ENCODE data around the gene UBIAD1.

The UBIAD1 gene

DNA sequence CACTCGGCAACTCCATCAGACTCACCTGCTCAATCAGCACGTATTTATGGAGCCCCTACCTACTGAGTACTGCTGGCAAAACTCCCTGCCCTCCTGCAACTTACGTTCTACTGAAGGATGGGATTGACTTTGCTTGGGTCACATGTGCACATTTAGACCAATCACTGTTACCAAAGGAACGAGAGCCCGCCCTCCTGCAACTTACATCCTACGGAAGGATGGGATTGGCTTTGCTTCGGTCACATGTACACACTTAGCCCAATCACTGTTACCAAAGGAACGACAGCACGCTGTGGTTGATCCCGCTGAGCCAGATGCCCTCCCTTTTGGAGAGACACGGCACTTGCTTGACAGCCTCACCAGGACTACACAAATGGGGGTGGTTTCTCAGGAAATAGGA lies 46.0 kb downstream of the UBIAD1 start:
- WGBS, 2 donors (ENCODE audit: extremely low coverage in 2 of 2, insufficient read length in 2 of 2, insufficient replicate concordance in 1 of 2): no CpG with 5 or more reads among the region's 11 CpGs
- peaks cover 0 to 16% (median 0%) of the 10 kb centered on the region in 3 experiments for H3K27me3 ChIP-seq (ENCODE audit: control insufficient read depth in 3 of 3, insufficient read depth in 3 of 3, low read depth in 1 of 3, low read length in 3 of 3)
- no peak overlapping the region for H3K18ac ChIP-seq (ENCODE audit: low read length)
- no peak overlapping the region for H3K4me3 ChIP-seq (ENCODE audit: low read length in 2 of 2)
- no peak overlapping the region for H2BK120ac ChIP-seq (ENCODE audit: low read depth, low read length)
- H4K91ac ChIP-seq (ENCODE audit: low read depth, low read length, poor library complexity): no peak overlapping the region
- H2AK5ac ChIP-seq (ENCODE audit: low read depth, low read length): no peak overlapping the region
- H3K4me1 ChIP-seq (ENCODE audit: control insufficient read depth in 2 of 2, insufficient read depth in 1 of 2, low read depth in 1 of 2, low read length in 2 of 2): peaks cover 7 to 10% of the 10 kb centered on the region in 2 donors
- no peak overlapping the region for H3K9ac ChIP-seq (ENCODE audit: low read depth, low read length, poor library complexity)
- H2AFZ ChIP-seq (ENCODE audit: low read length): no peak overlapping the region
- no peaks in the 10 kb centered on the region for H3K79me1 ChIP-seq (ENCODE audit: low read depth, low read length)
- H3K23ac ChIP-seq (ENCODE audit: low read depth, low read length, poor library complexity): no peak overlapping the region
- H3K27ac ChIP-seq (replicated peaks; ENCODE audit: low read length): no peak overlapping the region
- no peak for DNase-seq (ENCODE audit: low spot score)
- no peak overlapping the region for H3K4me2 ChIP-seq (ENCODE audit: insufficient read depth, low read length, poor library complexity, severe bottlenecking)
- H3K9me3 ChIP-seq (replicated peaks in 1 of 2; ENCODE audit: control insufficient read depth in 2 of 2, insufficient read depth in 1 of 2, low read depth in 1 of 2, low read length in 2 of 2): no peaks in the 10 kb centered on the region
- H3K36me3 ChIP-seq (replicated peaks in 1 of 2; ENCODE audit: control insufficient read depth in 2 of 2, insufficient read depth in 2 of 2, low read length in 2 of 2): no peaks in the 10 kb centered on the region
- H4K8ac ChIP-seq (ENCODE audit: low read depth, low read length): no peak overlapping the region
- no peak overlapping the region for H3K14ac ChIP-seq (ENCODE audit: low read length)
- no peak overlapping the region for H2BK5ac ChIP-seq (ENCODE audit: low read length)
- H2BK15ac ChIP-seq (ENCODE audit: low read length): no peak overlapping the region
- no peak overlapping the region for H3K4ac ChIP-seq (ENCODE audit: low read length)
- H2BK12ac ChIP-seq (ENCODE audit: low read length): no peak overlapping the region

DNA sequence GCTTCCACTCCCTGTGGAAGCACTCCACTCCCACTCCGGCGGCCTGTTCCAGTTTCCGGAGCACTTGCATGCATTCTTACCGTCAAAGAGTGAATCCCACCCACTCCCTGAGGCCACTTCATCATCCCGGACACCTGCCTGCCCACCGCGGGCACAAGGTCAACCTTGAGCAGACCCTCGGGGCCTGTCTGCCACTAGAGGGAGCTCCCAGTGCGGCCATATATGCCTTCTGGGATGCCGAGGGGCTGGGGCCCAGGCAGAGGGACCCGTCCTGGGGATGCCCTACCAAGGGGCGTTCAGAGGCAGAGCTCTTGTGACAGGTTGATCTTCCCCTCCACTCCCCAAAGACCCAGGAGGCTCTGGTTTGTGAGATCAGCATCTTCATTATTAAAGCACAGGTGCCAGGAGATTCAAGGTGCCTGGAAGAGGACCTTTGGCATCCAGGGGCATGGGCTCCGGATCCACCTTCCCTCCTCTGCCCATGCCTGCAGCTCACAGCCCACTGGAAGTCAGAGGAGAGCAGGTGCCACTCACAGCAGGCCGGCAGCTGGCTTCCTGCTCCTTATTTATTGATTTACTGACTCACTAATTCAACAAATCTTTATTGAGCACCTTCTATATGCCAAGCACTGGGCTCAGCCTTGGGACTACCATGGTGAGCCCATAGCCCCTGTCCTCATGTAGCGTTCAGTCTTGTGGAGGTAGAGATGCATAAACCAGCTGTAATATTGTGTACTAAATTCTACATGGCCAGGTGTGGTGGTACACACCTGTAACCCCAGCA lies 47.3 kb downstream of the UBIAD1 start:
- Histone ChIP-seq H4K8ac (ENCODE audit: low read depth, low read length) (no peak overlapping the region), H3K4me3 (ENCODE audit: low read length in 2 of 2) (no peak overlapping the region), H2BK15ac (ENCODE audit: low read length) (no peak overlapping the region), H3K36me3 (replicated peaks in 1 of 2; ENCODE audit: control insufficient read depth in 2 of 2, insufficient read depth in 2 of 2, low read length in 2 of 2) (no peaks in the 10 kb centered on the region), H2AFZ (ENCODE audit: low read length) (no peak overlapping the region), H3K9ac (ENCODE audit: low read depth, low read length, poor library complexity) (no peak overlapping the region), H4K91ac (ENCODE audit: low read depth, low read length, poor library complexity) (no peak overlapping the region), H3K79me1 (ENCODE audit: low read depth, low read length) (no peaks in the 10 kb centered on the region), H3K9me3 (replicated peaks in 1 of 2; ENCODE audit: control insufficient read depth in 2 of 2, insufficient read depth in 1 of 2, low read depth in 1 of 2, low read length in 2 of 2) (no peaks in the 10 kb centered on the region), H3K4ac (ENCODE audit: low read length) (no peak overlapping the region), H2AK5ac (ENCODE audit: low read depth, low read length) (peak overlapping the region; percentile 72), H3K4me2 (ENCODE audit: insufficient read depth, low read length, poor library complexity, severe bottlenecking) (no peak overlapping the region), H3K14ac (ENCODE audit: low read length) (no peak overlapping the region), H3K23ac (ENCODE audit: low read depth, low read length, poor library complexity) (peak overlapping the region; percentile 37), H3K27me3 (ENCODE audit: control insufficient read depth in 3 of 3, insufficient read depth in 3 of 3, low read depth in 1 of 3, low read length in 3 of 3) (peaks cover 0 to 21% (median 0%) of the 10 kb centered on the region in 3 experiments), H3K18ac (ENCODE audit: low read length) (peak overlapping the region; percentile 66), H2BK120ac (ENCODE audit: low read depth, low read length) (peak overlapping the region; percentile 53), H2BK12ac (ENCODE audit: low read length) (no peak overlapping the region), H2BK5ac (ENCODE audit: low read length) (no peak overlapping the region), H3K27ac (replicated peaks; ENCODE audit: low read length) (no peak overlapping the region), H3K4me1 (ENCODE audit: control insufficient read depth in 2 of 2, insufficient read depth in 1 of 2, low read depth in 1 of 2, low read length in 2 of 2) (peaks cover 7 to 20% of the 10 kb centered on the region in 2 donors)
- WGBS, 2 donors (ENCODE audit: extremely low coverage in 2 of 2, insufficient read length in 2 of 2, insufficient replicate concordance in 1 of 2): no CpG with 5 or more reads among the region's 15 CpGs
- no peak for DNase-seq (ENCODE audit: low spot score)

DNA sequence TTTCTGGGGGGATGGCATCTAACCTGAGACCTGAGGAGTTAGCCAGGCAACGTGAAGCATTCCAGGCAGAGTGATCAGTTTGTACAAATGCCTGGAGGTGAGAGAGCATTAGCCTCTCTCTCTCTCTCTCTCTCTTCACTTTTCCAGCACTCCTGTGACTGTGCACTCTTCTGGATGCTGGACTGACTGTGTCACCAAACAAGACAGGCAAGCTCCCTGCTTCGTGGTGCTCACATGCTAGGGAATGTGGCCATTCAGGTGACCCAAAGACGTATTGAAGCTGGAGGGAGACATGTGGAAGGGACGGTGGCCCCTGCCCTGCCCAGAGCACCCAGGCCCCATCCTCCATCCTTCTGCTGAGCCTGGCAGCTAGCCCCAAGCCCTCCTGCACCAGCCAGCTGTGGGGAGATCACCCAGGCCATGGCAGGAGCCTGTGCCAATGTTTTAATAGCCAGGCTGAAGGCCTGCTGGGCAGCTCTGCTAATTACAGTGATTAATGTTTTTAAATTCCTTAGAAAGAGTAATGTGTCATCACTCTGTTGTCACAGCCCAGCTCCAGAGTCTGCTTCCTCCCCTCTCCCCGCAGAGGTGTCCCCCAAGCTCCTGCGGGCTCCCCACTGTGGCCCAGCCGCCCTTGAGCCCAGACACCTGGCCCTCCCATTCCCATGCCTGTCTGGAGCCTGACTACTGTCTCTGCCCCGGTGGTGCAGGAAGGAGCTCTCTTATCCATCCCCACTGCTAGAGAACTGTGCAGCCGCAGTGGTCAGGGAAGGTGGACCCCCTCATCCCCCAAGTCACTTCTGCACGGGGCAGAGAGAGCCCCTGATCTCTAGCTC lies 48.9 kb downstream of the UBIAD1 start:
- no peak overlapping the region for H3K4ac ChIP-seq (ENCODE audit: low read length)
- H3K4me3 ChIP-seq (ENCODE audit: low read length in 2 of 2): no peak overlapping the region
- no peak overlapping the region for H2AFZ ChIP-seq (ENCODE audit: low read length)
- H3K27me3 ChIP-seq (ENCODE audit: control insufficient read depth in 3 of 3, insufficient read depth in 3 of 3, low read depth in 1 of 3, low read length in 3 of 3): peaks cover 0 to 24% (median 0%) of the 10 kb centered on the region in 3 experiments
- no peak overlapping the region for H3K4me2 ChIP-seq (ENCODE audit: insufficient read depth, low read length, poor library complexity, severe bottlenecking)
- WGBS, 2 donors (ENCODE audit: extremely low coverage in 2 of 2, insufficient read length in 2 of 2, insufficient replicate concordance in 1 of 2): no CpG with 5 or more reads among the region's 10 CpGs
- no peak overlapping the region for H2BK15ac ChIP-seq (ENCODE audit: low read length)
- no peak overlapping the region for H4K91ac ChIP-seq (ENCODE audit: low read depth, low read length, poor library complexity)
- no peak overlapping the region for H3K9ac ChIP-seq (ENCODE audit: low read depth, low read length, poor library complexity)
- H2BK12ac ChIP-seq (ENCODE audit: low read length): no peak overlapping the region
- peaks cover 1 to 13% of the 10 kb centered on the region in 2 donors for H3K4me1 ChIP-seq (ENCODE audit: control insufficient read depth in 2 of 2, insufficient read depth in 1 of 2, low read depth in 1 of 2, low read length in 2 of 2)
- H3K27ac ChIP-seq (replicated peaks; ENCODE audit: low read length): no peak overlapping the region
- no peak overlapping the region for H2BK5ac ChIP-seq (ENCODE audit: low read length)
- H3K14ac ChIP-seq (ENCODE audit: low read length): no peak overlapping the region
- H2BK120ac ChIP-seq (ENCODE audit: low read depth, low read length): no peak overlapping the region
- H4K8ac ChIP-seq (ENCODE audit: low read depth, low read length): no peak overlapping the region
- H3K18ac ChIP-seq (ENCODE audit: low read length): peak overlapping the region; percentile 5
- H2AK5ac ChIP-seq (ENCODE audit: low read depth, low read length): peak overlapping the region; percentile 44
- no peaks in the 10 kb centered on the region for H3K36me3 ChIP-seq (replicated peaks in 1 of 2; ENCODE audit: control insufficient read depth in 2 of 2, insufficient read depth in 2 of 2, low read length in 2 of 2)
- no peak overlapping the region for H3K23ac ChIP-seq (ENCODE audit: low read depth, low read length, poor library complexity)
- no peak for DNase-seq (ENCODE audit: low spot score)
- no peaks in the 10 kb centered on the region for H3K79me1 ChIP-seq (ENCODE audit: low read depth, low read length)
- H3K9me3 ChIP-seq (replicated peaks in 1 of 2; ENCODE audit: control insufficient read depth in 2 of 2, insufficient read depth in 1 of 2, low read depth in 1 of 2, low read length in 2 of 2): no peaks in the 10 kb centered on the region

DNA sequence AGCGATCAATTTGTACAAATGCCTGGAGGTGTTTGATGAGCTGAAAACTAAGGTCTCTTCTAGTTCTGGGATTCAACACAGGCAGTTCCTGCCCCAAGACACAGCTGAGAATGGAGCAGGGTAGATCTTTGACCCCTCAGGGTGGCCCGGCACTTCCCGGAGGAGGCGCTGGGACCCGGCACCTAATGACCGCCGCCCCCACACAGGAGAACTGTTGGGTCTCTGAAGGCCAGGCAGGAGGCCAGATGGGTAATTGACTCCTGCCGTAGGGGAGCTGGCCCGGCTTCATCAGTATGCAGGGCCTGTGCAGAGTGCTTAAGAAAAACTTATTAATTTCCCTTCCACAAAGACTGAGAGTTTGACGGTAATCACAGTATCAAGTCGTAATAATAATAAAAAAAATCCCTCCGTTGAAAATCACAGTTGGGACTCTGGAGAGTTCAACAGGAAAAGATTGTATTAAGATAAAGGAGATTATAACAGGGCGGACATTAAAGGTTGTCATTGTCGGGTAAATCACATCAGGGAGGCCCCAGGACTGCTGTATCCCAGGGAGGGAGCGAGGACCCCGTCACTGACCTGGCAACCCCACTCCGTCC lies 51.7 kb downstream of the UBIAD1 start:
- no peak for DNase-seq (ENCODE audit: low spot score)
- no peaks in the 10 kb centered on the region for H3K79me1 ChIP-seq (ENCODE audit: low read depth, low read length)
- H4K8ac ChIP-seq (ENCODE audit: low read depth, low read length): no peak overlapping the region
- no peak overlapping the region for H3K27ac ChIP-seq (replicated peaks; ENCODE audit: low read length)
- no peak overlapping the region for H3K4ac ChIP-seq (ENCODE audit: low read length)
- no peak overlapping the region for H3K9ac ChIP-seq (ENCODE audit: low read depth, low read length, poor library complexity)
- no peak overlapping the region for H2BK15ac ChIP-seq (ENCODE audit: low read length)
- H2BK120ac ChIP-seq (ENCODE audit: low read depth, low read length): no peak overlapping the region
- no peaks in the 10 kb centered on the region for H3K36me3 ChIP-seq (replicated peaks in 1 of 2; ENCODE audit: control insufficient read depth in 2 of 2, insufficient read depth in 2 of 2, low read length in 2 of 2)
- peak overlapping the region; percentile 58 for H2AK5ac ChIP-seq (ENCODE audit: low read depth, low read length)
- H2BK5ac ChIP-seq (ENCODE audit: low read length): no peak overlapping the region
- H4K91ac ChIP-seq (ENCODE audit: low read depth, low read length, poor library complexity): no peak overlapping the region
- no peak overlapping the region for H3K23ac ChIP-seq (ENCODE audit: low read depth, low read length, poor library complexity)
- no peak overlapping the region for H3K4me2 ChIP-seq (ENCODE audit: insufficient read depth, low read length, poor library complexity, severe bottlenecking)
- H3K18ac ChIP-seq (ENCODE audit: low read length): no peak overlapping the region
- H3K14ac ChIP-seq (ENCODE audit: low read length): no peak overlapping the region
- no CpG with 5 or more reads among the region's 17 CpGs for WGBS, 2 donors (ENCODE audit: extremely low coverage in 2 of 2, insufficient read length in 2 of 2, insufficient replicate concordance in 1 of 2)
- H3K9me3 ChIP-seq (replicated peaks in 1 of 2; ENCODE audit: control insufficient read depth in 2 of 2, insufficient read depth in 1 of 2, low read depth in 1 of 2, low read length in 2 of 2): no peaks in the 10 kb centered on the region
- peaks cover 1 to 13% of the 10 kb centered on the region in 2 donors for H3K4me1 ChIP-seq (ENCODE audit: control insufficient read depth in 2 of 2, insufficient read depth in 1 of 2, low read depth in 1 of 2, low read length in 2 of 2)
- H2BK12ac ChIP-seq (ENCODE audit: low read length): no peak overlapping the region
- peaks cover 0 to 26% (median 0%) of the 10 kb centered on the region in 3 experiments for H3K27me3 ChIP-seq (ENCODE audit: control insufficient read depth in 3 of 3, insufficient read depth in 3 of 3, low read depth in 1 of 3, low read length in 3 of 3)
- no peak overlapping the region for H2AFZ ChIP-seq (ENCODE audit: low read length)
- no peak overlapping the region for H3K4me3 ChIP-seq (ENCODE audit: low read length in 2 of 2)
